ENCODE results near the gene ICA1. TPM values are rescaled to one million over a fixed set of nuclear protein-coding genes. Genes with fewer than 3 reads are reported as not detected.

ICA1 gene
- total RNA-seq, 5 donors from 2014 or later (not counting 1 experiment from before 2014, with no cell fraction given), result 0.82 to 2.4 (median 1.1) TPM

GRCh38 chr7:8258166-8258565, 3.8 kb downstream of the ICA1 start:
- ChIA-PET POLR2A (no interaction called here), CTCF (no interaction called here)
- Histone ChIP-seq H3K4me1 (ENCODE audit: control insufficient read depth in 1 of 2, extremely low read depth in 1 of 2, insufficient read depth in 2 of 2, low read length in 2 of 2) (peaks cover 0 to 10% of the 10 kb centered on the region in 2 experiments), H3K27ac (ENCODE audit: low read length) (no peak overlapping the region), H3K9me3 (no peaks in the 10 kb centered on the region), H3K4me3 (ENCODE audit: control insufficient read depth in 1 of 2, extremely low read depth in 1 of 2, low read length in 1 of 2) (no peak overlapping the region), H3K27me3 (replicated peaks in 1 of 2; ENCODE audit: control insufficient read depth in 2 of 2, extremely low read depth in 1 of 2, insufficient read depth in 2 of 2, low read length in 1 of 2) (peaks cover 0 to 14% of the 10 kb centered on the region in 2 experiments), H3K36me3 (ENCODE audit: control insufficient read depth in 2 of 2, extremely low read depth in 1 of 2, insufficient read depth in 1 of 2, low read length in 1 of 2) (no peaks in the 10 kb centered on the region)
- H3K4me1 Mint-ChIP-seq, result peaks cover 6 to 13% (median 11%) of the 10 kb centered on the region in 3 donors
- no peaks in the 10 kb centered on the region for H3K36me3 Mint-ChIP-seq
- H3K4me3 Mint-ChIP-seq, result no peak overlapping the region
- H3K27ac Mint-ChIP-seq, result no peak overlapping the region
- ATAC-seq (replicated peaks in 1 of 4), result no peak
- no peaks in the 10 kb centered on the region for H3K9me3 Mint-ChIP-seq
- WGBS (ENCODE audit: insufficient coverage), result no CpG with 5 or more reads among the region's 4 CpGs
- no peak for DNase-seq
- peaks cover 41% of the 10 kb centered on the region in 2 donors for H3K27me3 Mint-ChIP-seq

DNA sequence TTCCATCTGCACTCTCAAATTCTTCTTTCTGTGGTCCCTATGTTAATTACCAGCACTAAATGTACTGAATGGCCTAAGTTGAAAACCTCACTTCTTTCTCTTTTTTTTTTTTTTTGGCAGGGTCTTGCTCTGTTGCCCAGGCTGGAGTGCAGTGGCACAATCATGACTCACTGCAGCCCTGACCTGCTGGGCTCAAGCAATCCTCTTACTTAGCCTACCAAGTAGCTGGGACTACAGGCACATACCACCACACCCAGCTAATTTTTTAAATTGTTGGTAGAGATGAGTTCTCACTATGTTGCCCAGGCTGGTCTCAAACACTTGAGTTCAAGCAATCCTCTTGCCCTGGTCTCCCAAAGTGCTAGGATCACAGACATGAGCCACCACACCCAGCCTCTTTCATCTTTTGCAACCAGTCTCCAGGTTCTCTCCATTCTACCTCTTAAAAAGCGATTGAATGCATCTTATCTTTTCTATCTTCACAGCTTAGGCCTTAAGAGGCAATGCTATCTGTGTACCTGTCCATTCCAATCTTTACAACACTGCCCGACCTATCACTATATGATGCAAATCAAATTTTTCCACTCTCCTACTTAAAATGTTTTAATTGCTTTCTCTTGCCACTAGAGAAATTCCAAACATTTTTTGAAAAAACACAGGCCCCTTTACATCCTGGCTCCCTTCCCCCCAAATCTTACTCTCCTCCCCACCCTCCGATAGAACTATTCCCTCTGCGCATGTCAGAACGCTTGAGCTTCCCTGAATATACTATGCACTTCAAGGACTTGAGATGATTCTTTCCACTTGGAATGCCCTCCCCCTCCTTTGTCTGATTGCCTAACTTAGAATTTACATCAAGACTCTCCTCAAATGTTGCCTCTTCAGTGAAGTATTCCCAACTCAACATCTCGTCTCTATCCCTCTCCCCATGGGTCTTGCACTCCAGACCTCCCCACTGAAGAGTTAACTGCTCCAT, 6.0 kb downstream of the ICA1 start:
- H3K9me3 ChIP-seq, result no peaks in the 10 kb centered on the region
- Mint-ChIP-seq H3K4me3 (no peak overlapping the region), H3K27me3 (peaks cover 31 to 33% of the 10 kb centered on the region in 2 donors), H3K36me3 (no peaks in the 10 kb centered on the region), H3K4me1 (peaks cover 2 to 5% (median 4%) of the 10 kb centered on the region in 3 donors), H3K9me3 (no peaks in the 10 kb centered on the region), H3K27ac (no peak overlapping the region)
- 92% methylated on average over 5 of the region's 6 CpGs for WGBS (ENCODE audit: insufficient coverage)
- peaks cover 0 to under 1% of the 10 kb centered on the region in 2 experiments for H3K4me1 ChIP-seq (ENCODE audit: control insufficient read depth in 1 of 2, extremely low read depth in 1 of 2, insufficient read depth in 2 of 2, low read length in 2 of 2)
- H3K27me3 ChIP-seq (replicated peaks in 1 of 2; ENCODE audit: control insufficient read depth in 2 of 2, extremely low read depth in 1 of 2, insufficient read depth in 2 of 2, low read length in 1 of 2), result no peaks in the 10 kb centered on the region
- CTCF ChIA-PET, result interaction anchor here in 1 of 2 donors (0.6 kb wide), 1 partner anchor 21 kb away, joined by 4 read pairs; no protein-coding TSS in a partner anchor
- H3K27ac ChIP-seq (ENCODE audit: low read length), result no peak overlapping the region
- POLR2A ChIA-PET, result no interaction called here
- H3K4me3 ChIP-seq (ENCODE audit: control insufficient read depth in 1 of 2, extremely low read depth in 1 of 2, low read length in 1 of 2), result no peak overlapping the region
- DNase-seq, result no peak
- H3K36me3 ChIP-seq (ENCODE audit: control insufficient read depth in 2 of 2, extremely low read depth in 1 of 2, insufficient read depth in 1 of 2, low read length in 1 of 2), result no peaks in the 10 kb centered on the region
- ATAC-seq (replicated peaks in 1 of 4), result no peak

GRCh38 chr7:8254667-8255066, 7.3 kb downstream of the ICA1 start:
- ATAC-seq (replicated peaks in 1 of 4) (no peak), DNase-seq (no peak)
- POLR2A ChIA-PET, result no interaction called here
- Mint-ChIP-seq H3K27me3 (peaks cover 20 to 25% of the 10 kb centered on the region in 2 donors), H3K4me3 (no peak overlapping the region), H3K4me1 (no peaks in the 10 kb centered on the region), H3K27ac (no peak overlapping the region), H3K36me3 (no peaks in the 10 kb centered on the region), H3K9me3 (no peaks in the 10 kb centered on the region)
- Histone ChIP-seq H3K4me3 (ENCODE audit: control insufficient read depth in 1 of 2, extremely low read depth in 1 of 2, low read length in 1 of 2) (no peak overlapping the region), H3K36me3 (ENCODE audit: control insufficient read depth in 2 of 2, extremely low read depth in 1 of 2, insufficient read depth in 1 of 2, low read length in 1 of 2) (no peaks in the 10 kb centered on the region), H3K27me3 (replicated peaks in 1 of 2; ENCODE audit: control insufficient read depth in 2 of 2, extremely low read depth in 1 of 2, insufficient read depth in 2 of 2, low read length in 1 of 2) (no peaks in the 10 kb centered on the region), H3K4me1 (ENCODE audit: control insufficient read depth in 1 of 2, extremely low read depth in 1 of 2, insufficient read depth in 2 of 2, low read length in 2 of 2) (no peaks in the 10 kb centered on the region), H3K9me3 (no peaks in the 10 kb centered on the region), H3K27ac (ENCODE audit: low read length) (no peak overlapping the region)
- CTCF ChIA-PET, result no interaction called here
- 80% methylated on average over 3 of the region's 3 CpGs for WGBS (ENCODE audit: insufficient coverage)

DNA sequence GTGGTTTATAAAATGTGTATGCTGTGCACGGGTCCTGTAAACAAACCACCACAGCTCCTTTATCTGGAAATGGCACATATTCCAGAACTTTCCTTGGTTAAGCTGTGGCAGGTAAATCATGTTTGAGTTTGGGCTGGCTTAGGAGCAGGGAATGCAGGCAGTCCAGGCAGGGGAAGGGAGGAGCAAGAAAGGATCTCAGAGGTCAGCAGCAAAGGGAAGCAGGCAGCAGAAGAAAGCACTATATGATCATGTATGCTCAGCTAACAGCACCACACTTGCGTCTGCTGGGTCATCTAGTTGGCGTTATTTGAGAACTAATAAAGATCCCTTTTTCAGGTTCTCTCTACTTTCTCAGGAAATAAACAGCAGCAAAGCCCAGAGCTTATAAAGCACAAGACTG, 7.8 kb downstream of the ICA1 start:
- no peak for ATAC-seq (replicated peaks in 1 of 4)
- Mint-ChIP-seq H3K9me3 (no peaks in the 10 kb centered on the region), H3K4me3 (no peak overlapping the region), H3K27ac (no peak overlapping the region), H3K4me1 (no peaks in the 10 kb centered on the region), H3K27me3 (peaks cover 16 to 22% of the 10 kb centered on the region in 2 donors), H3K36me3 (no peaks in the 10 kb centered on the region)
- Histone ChIP-seq H3K36me3 (ENCODE audit: control insufficient read depth in 2 of 2, extremely low read depth in 1 of 2, insufficient read depth in 1 of 2, low read length in 1 of 2) (no peaks in the 10 kb centered on the region), H3K4me1 (ENCODE audit: control insufficient read depth in 1 of 2, extremely low read depth in 1 of 2, insufficient read depth in 2 of 2, low read length in 2 of 2) (no peaks in the 10 kb centered on the region), H3K9me3 (no peaks in the 10 kb centered on the region), H3K27me3 (replicated peaks in 1 of 2; ENCODE audit: control insufficient read depth in 2 of 2, extremely low read depth in 1 of 2, insufficient read depth in 2 of 2, low read length in 1 of 2) (no peaks in the 10 kb centered on the region), H3K4me3 (ENCODE audit: control insufficient read depth in 1 of 2, extremely low read depth in 1 of 2, low read length in 1 of 2) (no peak overlapping the region), H3K27ac (ENCODE audit: low read length) (no peak overlapping the region)
- POLR2A ChIA-PET, result no interaction called here
- no peak for DNase-seq
- WGBS (ENCODE audit: insufficient coverage), result no CpG with 5 or more reads among the region's 3 CpGs
- CTCF ChIA-PET, result no interaction called here

- H3K27ac Mint-ChIP-seq, result no peak overlapping the region
- WGBS (ENCODE audit: insufficient coverage), result no CpG with 5 or more reads among the region's 1 CpG
- no peaks in the 10 kb centered on the region for H3K9me3 Mint-ChIP-seq
- no peaks in the 10 kb centered on the region for H3K4me1 Mint-ChIP-seq
- H3K9me3 ChIP-seq, result no peaks in the 10 kb centered on the region
- ATAC-seq (replicated peaks in 1 of 4) (no peak), DNase-seq (no peak)
- H3K36me3 Mint-ChIP-seq, result no peaks in the 10 kb centered on the region
- H3K27me3 ChIP-seq (replicated peaks in 1 of 2; ENCODE audit: control insufficient read depth in 2 of 2, extremely low read depth in 1 of 2, insufficient read depth in 2 of 2, low read length in 1 of 2), result peaks cover 0 to 4% of the 10 kb centered on the region in 2 experiments
- H3K27ac ChIP-seq (ENCODE audit: low read length), result no peak overlapping the region
- H3K4me1 ChIP-seq (ENCODE audit: control insufficient read depth in 1 of 2, extremely low read depth in 1 of 2, insufficient read depth in 2 of 2, low read length in 2 of 2), result no peaks in the 10 kb centered on the region
- ChIA-PET CTCF (no interaction called here), POLR2A (no interaction called here)
- peaks cover 9 to 15% of the 10 kb centered on the region in 2 donors for H3K27me3 Mint-ChIP-seq
- no peak overlapping the region for H3K4me3 Mint-ChIP-seq
- H3K4me3 ChIP-seq (ENCODE audit: control insufficient read depth in 1 of 2, extremely low read depth in 1 of 2, low read length in 1 of 2), result no peak overlapping the region
- no peaks in the 10 kb centered on the region for H3K36me3 ChIP-seq (ENCODE audit: control insufficient read depth in 2 of 2, extremely low read depth in 1 of 2, insufficient read depth in 1 of 2, low read length in 1 of 2)
Measured at GRCh38 chr7:8251195-8251594, 10.8 kb downstream of the ICA1 start.

- Mint-ChIP-seq H3K36me3 (no peaks in the 10 kb centered on the region), H3K27me3 (peaks cover 9 to 15% of the 10 kb centered on the region in 2 donors), H3K9me3 (no peaks in the 10 kb centered on the region), H3K4me1 (no peaks in the 10 kb centered on the region), H3K4me3 (no peak overlapping the region), H3K27ac (no peak overlapping the region)
- no peaks in the 10 kb centered on the region for H3K9me3 ChIP-seq
- no peak overlapping the region for H3K4me3 ChIP-seq (ENCODE audit: control insufficient read depth in 1 of 2, extremely low read depth in 1 of 2, low read length in 1 of 2)
- no peaks in the 10 kb centered on the region for H3K36me3 ChIP-seq (ENCODE audit: control insufficient read depth in 2 of 2, extremely low read depth in 1 of 2, insufficient read depth in 1 of 2, low read length in 1 of 2)
- no CpG with 5 or more reads among the region's 1 CpG for WGBS (ENCODE audit: insufficient coverage)
- ChIA-PET POLR2A (no interaction called here), CTCF (no interaction called here)
- DNase-seq (no peak), ATAC-seq (replicated peaks in 1 of 4) (no peak)
- H3K4me1 ChIP-seq (ENCODE audit: control insufficient read depth in 1 of 2, extremely low read depth in 1 of 2, insufficient read depth in 2 of 2, low read length in 2 of 2), result no peaks in the 10 kb centered on the region
- H3K27me3 ChIP-seq (replicated peaks in 1 of 2; ENCODE audit: control insufficient read depth in 2 of 2, extremely low read depth in 1 of 2, insufficient read depth in 2 of 2, low read length in 1 of 2), result peaks cover 0 to 4% of the 10 kb centered on the region in 2 experiments
- H3K27ac ChIP-seq (ENCODE audit: low read length), result no peak overlapping the region
Measured at GRCh38 chr7:8250547-8250946, 11.4 kb downstream of the ICA1 start.
